H9 (cell line): Measurements from ENCODE around the gene MAGI3. TPM values are rescaled to one million over a fixed set of nuclear protein-coding genes. Genes with fewer than 3 reads are reported as not detected.

Source experiments
- DNase-seq: peaks from one replicate; pipeline ENCODE4 v3.0.0-alpha.2; 2017
- H2AFZ ChIP-seq: one replicate; pipeline ENCODE4 v1.6.1; 2013; ENCODE audit warnings: mild to moderate bottlenecking, low read length, control low read depth, moderate library complexity
- H2AK5ac ChIP-seq: 2 replicates; pipeline ENCODE4 v1.6.1; 2013; ENCODE audit warnings: low read length, control low read depth, mixed read lengths; ENCODE audit not compliant: insufficient read length
- H2BK120ac ChIP-seq: one replicate; pipeline ENCODE4 v1.6.1; 2013; ENCODE audit warnings: low read depth, mild to moderate bottlenecking, low read length, control low read depth, inconsistent platforms; ENCODE audit not compliant: poor library complexity, severe bottlenecking
- H2BK12ac ChIP-seq: 2 replicates; pipeline ENCODE4 v1.6.1; 2013; ENCODE audit warnings: low read length, control low read depth, mixed read lengths, low read depth; ENCODE audit not compliant: insufficient read length
- H2BK15ac ChIP-seq: 2 replicates; pipeline ENCODE4 v1.6.1; 2013; ENCODE audit warnings: low read depth, low read length, control low read depth
- H2BK20ac ChIP-seq: one replicate; pipeline ENCODE4 v1.6.1; 2013; ENCODE audit warnings: low read depth, mild to moderate bottlenecking, low read length, control low read depth, inconsistent platforms; ENCODE audit not compliant: poor library complexity, severe bottlenecking
- H2BK5ac ChIP-seq: 2 replicates; pipeline ENCODE4 v1.6.1; 2013; ENCODE audit warnings: low read length, control low read depth, mixed read lengths; ENCODE audit not compliant: insufficient read length
- H3K14ac ChIP-seq: 2 replicates; pipeline ENCODE4 v1.6.1; 2013; ENCODE audit warnings: low read length, control low read depth; ENCODE audit not compliant: insufficient read depth
- H3K18ac ChIP-seq: 2 replicates; pipeline ENCODE4 v1.6.1; 2013; ENCODE audit warnings: low read depth, mild to moderate bottlenecking, mixed read lengths, low read length, control low read depth; ENCODE audit not compliant: insufficient read length
- H3K23ac ChIP-seq: 2 replicates; pipeline ENCODE4 v1.6.1; 2013; ENCODE audit warnings: low read length, control low read depth, mixed read lengths, low read depth; ENCODE audit not compliant: insufficient read length
- H3K23me2 ChIP-seq: 2 replicates; pipeline ENCODE4 v1.6.1; 2013; ENCODE audit warnings: low read depth, mild to moderate bottlenecking, mixed read lengths, low read length, control low read depth; ENCODE audit not compliant: insufficient read length, poor library complexity, severe bottlenecking
- H3K27ac ChIP-seq: 2 replicates; pipeline ENCODE4 v1.5.1; 2013; ENCODE audit warnings: low read length, control low read depth, mixed read lengths, low read depth; ENCODE audit not compliant: insufficient read length
- H3K27me3 ChIP-seq: 2 replicates; pipeline ENCODE4 v1.6.1; 2013; ENCODE audit warnings: low read length, control low read depth, inconsistent platforms; ENCODE audit not compliant: insufficient read depth
- H3K4ac ChIP-seq: 2 replicates; pipeline ENCODE4 v1.6.1; 2013; ENCODE audit warnings: low read depth, mild to moderate bottlenecking, control low read depth, inconsistent platforms, low read length, moderate library complexity
- H3K4me1 ChIP-seq: 2 replicates; pipeline ENCODE4 v1.6.1; 2013; ENCODE audit warnings: low read length, control low read depth, inconsistent platforms; ENCODE audit not compliant: insufficient read depth
- H3K4me2 ChIP-seq: 2 replicates; pipeline ENCODE4 v1.6.1; 2013; ENCODE audit warnings: low read length, control low read depth, mixed read lengths; ENCODE audit not compliant: insufficient read length, insufficient read depth
- H3K56ac ChIP-seq: 2 replicates; pipeline ENCODE4 v1.6.1; 2013; ENCODE audit warnings: low read depth, mild to moderate bottlenecking, mixed read lengths, low read length, control low read depth; ENCODE audit not compliant: insufficient read length
- H3K79me1 ChIP-seq: 2 replicates; pipeline ENCODE4 v1.6.1; 2013; ENCODE audit warnings: low read depth, mild to moderate bottlenecking, moderate library complexity, low read length, control low read depth, inconsistent platforms; ENCODE audit not compliant: insufficient read depth, poor library complexity, severe bottlenecking
- H3K79me2 ChIP-seq: 2 replicates; pipeline ENCODE4 v1.6.1; 2013; ENCODE audit warnings: low read length, control low read depth, inconsistent platforms; ENCODE audit not compliant: insufficient read depth
- H3K9ac ChIP-seq: 2 replicates; pipeline ENCODE4 v1.6.1; 2013; ENCODE audit warnings: low read length, control low read depth, mixed read lengths; ENCODE audit not compliant: insufficient read length; ENCODE audit errors: extremely low read depth
- H3K9me3 ChIP-seq: one replicate; pipeline ENCODE4 v1.6.1; 2013; ENCODE audit warnings: low read depth, low read length, inconsistent platforms; ENCODE audit not compliant: control insufficient read depth
- H3T11ph ChIP-seq: one replicate; pipeline ENCODE4 v1.6.1; 2013; ENCODE audit warnings: mild to moderate bottlenecking, low read length, control low read depth, inconsistent platforms
- H4K20me1 ChIP-seq: one replicate; pipeline ENCODE4 v1.6.1; 2013; ENCODE audit not compliant: control insufficient read depth, insufficient read length, insufficient read depth
- H4K5ac ChIP-seq: 2 replicates; pipeline ENCODE4 v1.6.1; 2013; ENCODE audit warnings: low read depth, mild to moderate bottlenecking, mixed read lengths, low read length, control low read depth; ENCODE audit not compliant: insufficient read length
- H4K8ac ChIP-seq: replicated peaks from 2 replicates; pipeline ENCODE4 v1.6.1; 2013; ENCODE audit warnings: low read length, control low read depth, mixed read lengths, low read depth; ENCODE audit not compliant: insufficient read length
- H4K91ac ChIP-seq: 2 replicates; pipeline ENCODE4 v1.6.1; 2013; ENCODE audit warnings: low read depth, mild to moderate bottlenecking, moderate library complexity, mixed read lengths, low read length, control low read depth; ENCODE audit not compliant: insufficient read length
- H3K27ac Mint-ChIP-seq, 3 experiments: 2 replicates in 2 of 3; 3 replicates in 1 of 3; pipeline ENCODE4 v1.8.0; 2020 to 2021; ENCODE audit warnings: mixed read lengths in 3 of 3, mild to moderate bottlenecking in 1 of 3, moderate library complexity in 1 of 3
- H3K27me3 Mint-ChIP-seq: 2 replicates; pipeline ENCODE4 v1.8.0; 2021; ENCODE audit warnings: low read depth, mild to moderate bottlenecking, moderate library complexity, mixed read lengths
- H3K36me3 Mint-ChIP-seq, 3 experiments: 2 replicates in 2 of 3; 3 replicates in 1 of 3; pipeline ENCODE4 v1.8.0; 2020 to 2021; ENCODE audit warnings: low read depth in 3 of 3, mixed read lengths in 3 of 3; ENCODE audit not compliant: insufficient read depth in 1 of 3
- H3K4me1 Mint-ChIP-seq, 2 experiments: 2 replicates each; pipeline ENCODE4 v1.8.0; 2020; ENCODE audit warnings: mixed read lengths in 2 of 2
- H3K4me3 Mint-ChIP-seq, 2 experiments: 2 replicates in 1 of 2; 3 replicates in 1 of 2; pipeline ENCODE4 v1.8.0; 2020 to 2021; ENCODE audit warnings: mild to moderate bottlenecking in 2 of 2, mixed read lengths in 2 of 2, moderate library complexity in 1 of 2
- H3K9me3 Mint-ChIP-seq, 2 experiments: 2 replicates in 1 of 2; 3 replicates in 1 of 2; pipeline ENCODE4 v1.8.0; 2020; ENCODE audit warnings: mild to moderate bottlenecking in 2 of 2, mixed read lengths in 2 of 2, moderate library complexity in 1 of 2
- WGBS: extraction: QIAGEN DNeasy Blood & Tissue Kit; methylation state at CpG from one replicate; pipeline ENCODE4 v1.1.7; 2013; ENCODE audit warnings: missing lambda C conversion rate, low lambda C conversion rate, mixed read lengths; ENCODE audit not compliant: insufficient read length; ENCODE audit errors: extremely low coverage; 5-methylcytosine and 5-hydroxymethylcytosine counted together
- total RNA-seq: library from RNA; stranded (reverse); gene quantifications from 2 replicates; pipeline ENCODE4 v1.2.1, GENCODE V29; 2021
- TF ChIP-seq, protein P1 (sequence below): fragments of 200-600 bp; sonication (generic); conservative IDR thresholded peaks from 3 replicates; pipeline ENCODE4 v1.8.0; 2021; ENCODE audit warnings: antibody characterized with exemption, mild to moderate bottlenecking

Gene MAGI3
- total RNA-seq, 1 experiment from 2014 or later = 8.2 TPM

GRCh38 chr1:113617438-113618141 is 227.3 kb downstream of the MAGI3 start:
- TF ChIP-seq, protein P1, sequence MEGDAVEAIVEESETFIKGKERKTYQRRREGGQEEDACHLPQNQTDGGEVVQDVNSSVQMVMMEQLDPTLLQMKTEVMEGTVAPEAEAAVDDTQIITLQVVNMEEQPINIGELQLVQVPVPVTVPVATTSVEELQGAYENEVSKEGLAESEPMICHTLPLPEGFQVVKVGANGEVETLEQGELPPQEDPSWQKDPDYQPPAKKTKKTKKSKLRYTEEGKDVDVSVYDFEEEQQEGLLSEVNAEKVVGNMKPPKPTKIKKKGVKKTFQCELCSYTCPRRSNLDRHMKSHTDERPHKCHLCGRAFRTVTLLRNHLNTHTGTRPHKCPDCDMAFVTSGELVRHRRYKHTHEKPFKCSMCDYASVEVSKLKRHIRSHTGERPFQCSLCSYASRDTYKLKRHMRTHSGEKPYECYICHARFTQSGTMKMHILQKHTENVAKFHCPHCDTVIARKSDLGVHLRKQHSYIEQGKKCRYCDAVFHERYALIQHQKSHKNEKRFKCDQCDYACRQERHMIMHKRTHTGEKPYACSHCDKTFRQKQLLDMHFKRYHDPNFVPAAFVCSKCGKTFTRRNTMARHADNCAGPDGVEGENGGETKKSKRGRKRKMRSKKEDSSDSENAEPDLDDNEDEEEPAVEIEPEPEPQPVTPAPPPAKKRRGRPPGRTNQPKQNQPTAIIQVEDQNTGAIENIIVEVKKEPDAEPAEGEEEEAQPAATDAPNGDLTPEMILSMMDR = no peak
- no peaks in the 10 kb centered on the region for H3K79me1 ChIP-seq
- no peaks in the 10 kb centered on the region for H3K23me2 ChIP-seq
- no peak overlapping the region for H3K14ac ChIP-seq
- H3K4me1 Mint-ChIP-seq = peaks cover 0 to 3% of the 10 kb centered on the region in 2 experiments; a peak in 1 of 4 replicates
- H3K4ac ChIP-seq = no peak overlapping the region
- H3K9ac ChIP-seq = no peak overlapping the region
- no peak overlapping the region for H3K23ac ChIP-seq
- H3K9me3 ChIP-seq = no peaks in the 10 kb centered on the region
- no peaks in the 10 kb centered on the region for H4K20me1 ChIP-seq
- no peak overlapping the region for H3K27ac ChIP-seq
- H2BK5ac ChIP-seq = no peak overlapping the region
- no peak overlapping the region for H3K18ac ChIP-seq
- no CpG with 5 or more reads among the region's 4 CpGs for WGBS
- no peak overlapping the region for H2BK20ac ChIP-seq
- no peak overlapping the region for H2AFZ ChIP-seq
- H2AK5ac ChIP-seq = no peak overlapping the region
- H2BK12ac ChIP-seq = no peak overlapping the region
- no peak overlapping the region for H4K91ac ChIP-seq
- H4K8ac ChIP-seq = no peak overlapping the region
- no peaks in the 10 kb centered on the region for H3K27me3 ChIP-seq
- H3K4me3 Mint-ChIP-seq = no peak overlapping the region
- no peaks in the 10 kb centered on the region for H3K4me1 ChIP-seq
- no peak overlapping the region for H2BK120ac ChIP-seq
- no peak overlapping the region for H3K27ac Mint-ChIP-seq
- H3K27me3 Mint-ChIP-seq = no peaks in the 10 kb centered on the region
- no peaks in the 10 kb centered on the region for H3K36me3 Mint-ChIP-seq
- no peak for DNase-seq
- no peak overlapping the region for H4K5ac ChIP-seq
- no peak overlapping the region for H3T11ph ChIP-seq
- H2BK15ac ChIP-seq = no peak overlapping the region
- no peaks in the 10 kb centered on the region for H3K9me3 Mint-ChIP-seq
- H3K79me2 ChIP-seq = no peaks in the 10 kb centered on the region
- H3K56ac ChIP-seq = no peak overlapping the region
- H3K4me2 ChIP-seq = no peak overlapping the region
